HEK293 (cell line): ENCODE data around the gene CLSTN1.

Experiments used
- CTCF ChIA-PET: fragments of 350-600 bp; formaldehyde crosslinking; extraction: SDS; loops from one replicate; lab custom pipeline; 2021; ENCODE audit warnings: antibody characterized with exemption; lab: Yijun Ruan, JAX
- POLR2A ChIA-PET: fragments of 300-600 bp; formaldehyde crosslinking; extraction: SDS; loops from one replicate; lab custom pipeline; 2020; ENCODE audit warnings: antibody characterized with exemption, inconsistent platforms; lab: Yijun Ruan, JAX
- H3K27ac ChIP-seq: fragments of 200-500 bp; sonication (Bioruptor generic); 2 replicates; pipeline ENCODE4 v1.5.1; 2014; ENCODE audit warnings: low read depth, low read length, control low read depth, inconsistent platforms; ENCODE audit errors: extremely low read depth
- H3K36me3 ChIP-seq, 2 experiments: fragments of 200-500 bp in 1 of 2; sonication (Bioruptor generic) in 1 of 2; 1 replicate in 1 of 2; 2 replicates in 1 of 2; pipeline ENCODE4 v1.5.1; 2014 to 2017; ENCODE audit warnings: inconsistent platforms in 2 of 2, low read length in 2 of 2; ENCODE audit not compliant: control insufficient read depth in 2 of 2, insufficient read depth in 1 of 2
- H3K4me1 ChIP-seq: fragments of 200-500 bp; sonication (Bioruptor generic); 2 replicates; pipeline ENCODE4 v1.5.1; 2014; ENCODE audit warnings: mild to moderate bottlenecking, low read length, inconsistent platforms; ENCODE audit not compliant: control insufficient read depth, insufficient read depth
- H3K4me3 ChIP-seq: 2 replicates; pipeline ENCODE4 v1.5.1; 2011; ENCODE audit warnings: low read depth, mild to moderate bottlenecking, control low read depth, low read length, moderate library complexity
- H3K9me3 ChIP-seq: fragments of 200-500 bp; sonication (Bioruptor generic); 2 replicates; pipeline ENCODE4 v1.5.1; 2014; ENCODE audit warnings: low read depth, low read length, inconsistent platforms; ENCODE audit not compliant: control insufficient read depth, insufficient read depth
- FEZF1 ChIP-seq: fragments of 450-650 bp; formaldehyde crosslinking; IDR thresholded peaks from 2 replicates; pipeline ENCODE4 v1.5.1; 2016; ENCODE audit warnings: missing biosample characterization, missing genetic modification characterization
- KLF1 ChIP-seq: fragments of 450-650 bp; formaldehyde crosslinking; IDR thresholded peaks from 2 replicates; pipeline ENCODE4 v1.5.1; 2016; ENCODE audit warnings: missing biosample characterization, missing genetic modification characterization
- KLF7 ChIP-seq: fragments of 450-650 bp; formaldehyde crosslinking; IDR thresholded peaks from 2 replicates; pipeline ENCODE4 v1.5.1; 2016; ENCODE audit warnings: missing biosample characterization, missing genetic modification characterization, borderline replicate concordance
- REPIN1 ChIP-seq: fragments of 450-650 bp; formaldehyde crosslinking; IDR thresholded peaks from 2 replicates; pipeline ENCODE4 v1.5.1; 2017; ENCODE audit warnings: missing biosample characterization, missing genetic modification characterization, low read depth
- ZBTB17 ChIP-seq: fragments of 450-650 bp; formaldehyde crosslinking; IDR thresholded peaks from 2 replicates; pipeline ENCODE4 v1.5.1; 2016; ENCODE audit warnings: missing biosample characterization, missing genetic modification characterization
- ZBTB21 ChIP-seq: fragments of 450-650 bp; formaldehyde crosslinking; IDR thresholded peaks from 2 replicates; pipeline ENCODE4 v1.5.1; 2017; ENCODE audit warnings: missing biosample characterization, missing genetic modification characterization
- ZBTB7A ChIP-seq: fragments of 450-650 bp; formaldehyde crosslinking; IDR thresholded peaks from 2 replicates; pipeline ENCODE4 v1.5.1; 2016; ENCODE audit warnings: low read depth, missing biosample characterization, missing genetic modification characterization
- ZFP69B ChIP-seq: fragments of 450-650 bp; formaldehyde crosslinking; IDR thresholded peaks from 2 replicates; pipeline ENCODE4 v1.5.1; 2016; ENCODE audit warnings: missing biosample characterization, missing genetic modification characterization
- ZNF121 ChIP-seq: fragments of 450-650 bp; formaldehyde crosslinking; IDR thresholded peaks from 2 replicates; pipeline ENCODE4 v1.5.1; 2016; ENCODE audit warnings: missing biosample characterization, missing genetic modification characterization
- ZNF138 ChIP-seq: fragments of 450-650 bp; formaldehyde crosslinking; IDR thresholded peaks from 2 replicates; pipeline ENCODE4 v1.5.1; 2016; ENCODE audit warnings: missing biosample characterization, missing genetic modification characterization, borderline replicate concordance
- ZNF146 ChIP-seq: fragments of 450-650 bp; formaldehyde crosslinking; IDR thresholded peaks from 2 replicates; pipeline ENCODE4 v1.5.1; 2016; ENCODE audit warnings: missing biosample characterization, missing genetic modification characterization
- ZNF155 ChIP-seq: fragments of 450-650 bp; formaldehyde crosslinking; IDR thresholded peaks from 2 replicates; pipeline ENCODE4 v1.5.1; 2016; ENCODE audit warnings: missing biosample characterization, missing genetic modification characterization
- ZNF404 ChIP-seq: fragments of 450-650 bp; formaldehyde crosslinking; IDR thresholded peaks from 2 replicates; pipeline ENCODE4 v1.5.1; 2017; ENCODE audit warnings: missing biosample characterization, missing genetic modification characterization
- ZNF501 ChIP-seq: fragments of 450-650 bp; formaldehyde crosslinking; IDR thresholded peaks from 2 replicates; pipeline ENCODE4 v1.5.1; 2016; ENCODE audit warnings: missing biosample characterization, missing genetic modification characterization
- ZNF623 ChIP-seq: fragments of 450-650 bp; formaldehyde crosslinking; IDR thresholded peaks from 2 replicates; pipeline ENCODE4 v1.5.1; 2016; ENCODE audit warnings: missing biosample characterization, missing genetic modification characterization
- ZNF670 ChIP-seq: fragments of 450-650 bp; formaldehyde crosslinking; IDR thresholded peaks from 2 replicates; pipeline ENCODE4 v1.5.1; 2016; ENCODE audit warnings: missing biosample characterization, missing genetic modification characterization, low read depth
- ZSCAN30 ChIP-seq: fragments of 450-650 bp; IDR thresholded peaks from 2 replicates; pipeline ENCODE4 v1.5.1; 2018; ENCODE audit warnings: missing biosample characterization, mild to moderate bottlenecking, missing genetic modification characterization, moderate library complexity
- TF ChIP-seq, protein P1 (sequence below): fragments of 450-650 bp; IDR thresholded peaks from 2 replicates; pipeline ENCODE4 v1.5.1; 2018; ENCODE audit warnings: missing biosample characterization, missing genetic modification characterization
- TF ChIP-seq, protein P2 (sequence below): fragments of 450-650 bp; formaldehyde crosslinking; IDR thresholded peaks from 2 replicates; pipeline ENCODE4 v1.5.1; 2016; ENCODE audit warnings: missing biosample characterization, missing genetic modification characterization, low read depth
- TF ChIP-seq, protein P3 (sequence below): fragments of 450-650 bp; IDR thresholded peaks from 2 replicates; pipeline ENCODE4 v1.5.1; 2018; ENCODE audit warnings: missing biosample characterization, mild to moderate bottlenecking, missing genetic modification characterization
- TF ChIP-seq, protein P4 (sequence below): fragments of 450-650 bp; formaldehyde crosslinking; IDR thresholded peaks from 2 replicates; pipeline ENCODE4 v1.5.1; 2016; ENCODE audit warnings: missing biosample characterization, missing genetic modification characterization

CLSTN1 gene

DNA sequence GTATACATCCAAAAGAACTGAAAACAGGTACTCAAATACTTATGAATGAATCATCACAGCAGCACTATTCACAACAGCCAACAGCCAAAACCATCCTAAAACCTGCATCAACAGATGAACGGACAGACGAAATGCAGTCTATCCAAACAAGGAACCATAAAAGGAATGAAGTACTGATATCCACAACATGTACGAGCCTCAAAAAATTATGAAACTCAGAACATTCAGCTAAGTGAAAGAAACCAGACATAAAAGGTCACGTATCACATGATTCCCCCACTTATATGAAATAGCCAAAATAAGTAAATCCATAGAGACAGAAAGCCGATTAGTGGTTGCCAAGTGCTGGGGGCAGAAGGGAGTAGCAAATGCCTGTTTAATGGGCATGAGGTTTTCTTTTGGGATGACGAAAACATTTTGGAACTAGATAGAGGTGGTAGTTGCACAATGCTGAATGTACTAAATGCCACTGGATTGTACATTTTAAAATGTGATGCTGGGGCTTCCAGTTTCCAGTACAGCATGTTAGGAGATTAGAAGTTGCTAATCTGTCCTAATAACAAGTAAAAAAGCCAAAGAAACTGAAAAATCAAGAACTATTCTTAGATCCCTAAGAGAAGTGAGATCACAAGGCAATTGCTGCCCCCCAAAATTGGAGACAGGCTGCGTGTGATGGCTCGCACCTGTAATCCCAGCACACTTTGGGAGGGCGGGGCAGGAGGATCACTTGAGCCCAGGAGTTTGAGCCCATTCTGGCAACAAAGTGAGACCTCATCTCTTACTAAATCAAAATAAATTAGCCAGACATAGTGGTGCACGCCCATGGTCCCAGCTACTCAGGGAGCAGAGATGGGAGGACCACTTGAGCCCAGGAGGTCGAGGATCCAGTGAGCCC is 25.3 kb downstream of the CLSTN1 start (continued):
- TF ChIP-seq KLF1 (tag by site-specific recombination), result peak; percentile 27; the same call in 1 of the 2 replicates
- TF ChIP-seq, protein P1, sequence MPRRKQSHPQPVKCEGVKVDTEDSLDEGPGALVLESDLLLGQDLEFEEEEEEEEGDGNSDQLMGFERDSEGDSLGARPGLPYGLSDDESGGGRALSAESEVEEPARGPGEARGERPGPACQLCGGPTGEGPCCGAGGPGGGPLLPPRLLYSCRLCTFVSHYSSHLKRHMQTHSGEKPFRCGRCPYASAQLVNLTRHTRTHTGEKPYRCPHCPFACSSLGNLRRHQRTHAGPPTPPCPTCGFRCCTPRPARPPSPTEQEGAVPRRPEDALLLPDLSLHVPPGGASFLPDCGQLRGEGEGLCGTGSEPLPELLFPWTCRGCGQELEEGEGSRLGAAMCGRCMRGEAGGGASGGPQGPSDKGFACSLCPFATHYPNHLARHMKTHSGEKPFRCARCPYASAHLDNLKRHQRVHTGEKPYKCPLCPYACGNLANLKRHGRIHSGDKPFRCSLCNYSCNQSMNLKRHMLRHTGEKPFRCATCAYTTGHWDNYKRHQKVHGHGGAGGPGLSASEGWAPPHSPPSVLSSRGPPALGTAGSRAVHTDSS (tag by site-specific recombination), result no peak
- TF ChIP-seq ZBTB7A, result no peak
- no peak for TF ChIP-seq ZNF670 (tag by site-specific recombination)
- TF ChIP-seq KLF7 (tag by site-specific recombination), result no peak
- TF ChIP-seq ZNF155 (tag by site-specific recombination), result no peak
- no peak for TF ChIP-seq REPIN1 (tag by site-specific recombination)
- no peak for TF ChIP-seq ZSCAN30 (tag by site-specific recombination)

DNA sequence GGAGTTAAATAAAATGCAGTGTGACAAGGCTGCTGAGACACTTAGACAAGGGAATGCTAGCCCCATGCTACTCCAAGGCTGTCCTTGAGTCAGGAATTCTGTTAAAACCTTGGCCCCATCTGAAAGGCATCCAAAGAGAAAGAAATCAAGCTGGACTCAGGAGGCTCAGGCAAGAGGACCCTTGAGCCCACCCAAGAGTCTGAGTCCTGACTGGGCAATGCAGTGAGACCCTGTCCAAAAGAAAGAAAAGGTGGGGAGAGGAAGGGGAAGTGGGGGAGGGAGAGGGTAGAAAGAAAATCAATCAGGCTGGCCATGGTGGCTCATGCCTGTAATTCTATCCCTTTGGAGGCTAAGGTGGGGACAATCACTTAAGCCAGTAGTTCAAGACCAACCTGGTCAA is 26.7 kb downstream of the CLSTN1 start:
- TF ChIP-seq ZNF623 (tag by site-specific recombination) (no peak), ZNF121 (tag by site-specific recombination) (peak; percentile 98)
- Histone ChIP-seq H3K9me3 (no peaks in the 10 kb centered on the region), H3K27ac (no peak overlapping the region), H3K4me3 (no peak overlapping the region), H3K4me1 (peaks cover 16% of the 10 kb centered on the region), H3K36me3 (no peaks in the 10 kb centered on the region)
- POLR2A ChIA-PET, result no interaction called here
- CTCF ChIA-PET, result interaction anchor here (0.5 to 1.8 kb wide), 3 partner anchors 13 to 75 kb away, joined by 3 to 10 read pairs (median 5); no protein-coding TSS in a partner anchor

DNA sequence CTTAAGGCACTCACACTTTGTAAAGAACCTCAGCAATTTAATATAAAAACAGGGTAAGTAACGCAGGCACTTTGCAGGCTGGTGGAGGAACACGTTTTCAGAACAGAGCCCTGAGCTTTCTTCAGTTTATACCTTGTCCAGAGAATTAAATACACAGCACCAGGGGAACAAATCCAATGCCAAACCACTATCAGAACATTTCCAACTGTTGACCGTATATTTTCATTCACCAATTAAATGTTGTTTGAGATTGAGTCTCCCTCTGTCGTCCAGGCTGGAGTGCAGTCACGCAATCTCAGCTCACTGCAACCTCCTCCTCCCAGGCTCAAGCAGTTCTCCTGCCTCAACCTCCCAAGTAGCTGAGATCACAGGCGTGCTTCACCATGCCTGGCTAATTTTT is 29.7 kb downstream of the CLSTN1 start:
- POLR2A ChIA-PET, result interaction anchor here (0.6 kb wide), 1 partner anchor 15 kb away, joined by 4 read pairs; no protein-coding TSS in a partner anchor
- no peaks in the 10 kb centered on the region for H3K9me3 ChIP-seq
- H3K36me3 ChIP-seq, result no peaks in the 10 kb centered on the region
- TF ChIP-seq FEZF1 (tag by site-specific recombination) (no peak), ZNF138 (tag by site-specific recombination) (no peak), ZNF501 (tag by site-specific recombination) (no peak), ZNF404 (tag by site-specific recombination) (no peak), ZFP69B (tag by site-specific recombination) (no peak), ZBTB21 (tag by site-specific recombination) (no peak), ZNF146 (tag by site-specific recombination) (no peak), ZBTB17 (tag by site-specific recombination) (no peak)
- TF ChIP-seq, protein P2, sequence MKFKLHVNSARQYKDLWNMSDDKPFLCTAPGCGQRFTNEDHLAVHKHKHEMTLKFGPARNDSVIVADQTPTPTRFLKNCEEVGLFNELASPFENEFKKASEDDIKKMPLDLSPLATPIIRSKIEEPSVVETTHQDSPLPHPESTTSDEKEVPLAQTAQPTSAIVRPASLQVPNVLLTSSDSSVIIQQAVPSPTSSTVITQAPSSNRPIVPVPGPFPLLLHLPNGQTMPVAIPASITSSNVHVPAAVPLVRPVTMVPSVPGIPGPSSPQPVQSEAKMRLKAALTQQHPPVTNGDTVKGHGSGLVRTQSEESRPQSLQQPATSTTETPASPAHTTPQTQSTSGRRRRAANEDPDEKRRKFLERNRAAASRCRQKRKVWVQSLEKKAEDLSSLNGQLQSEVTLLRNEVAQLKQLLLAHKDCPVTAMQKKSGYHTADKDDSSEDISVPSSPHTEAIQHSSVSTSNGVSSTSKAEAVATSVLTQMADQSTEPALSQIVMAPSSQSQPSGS, result no peak
- TF ChIP-seq, protein P3, sequence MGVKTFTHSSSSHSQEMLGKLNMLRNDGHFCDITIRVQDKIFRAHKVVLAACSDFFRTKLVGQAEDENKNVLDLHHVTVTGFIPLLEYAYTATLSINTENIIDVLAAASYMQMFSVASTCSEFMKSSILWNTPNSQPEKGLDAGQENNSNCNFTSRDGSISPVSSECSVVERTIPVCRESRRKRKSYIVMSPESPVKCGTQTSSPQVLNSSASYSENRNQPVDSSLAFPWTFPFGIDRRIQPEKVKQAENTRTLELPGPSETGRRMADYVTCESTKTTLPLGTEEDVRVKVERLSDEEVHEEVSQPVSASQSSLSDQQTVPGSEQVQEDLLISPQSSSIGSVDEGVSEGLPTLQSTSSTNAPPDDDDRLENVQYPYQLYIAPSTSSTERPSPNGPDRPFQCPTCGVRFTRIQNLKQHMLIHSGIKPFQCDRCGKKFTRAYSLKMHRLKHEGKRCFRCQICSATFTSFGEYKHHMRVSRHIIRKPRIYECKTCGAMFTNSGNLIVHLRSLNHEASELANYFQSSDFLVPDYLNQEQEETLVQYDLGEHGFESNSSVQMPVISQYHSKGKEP, result no peak
- TF ChIP-seq, protein P4, sequence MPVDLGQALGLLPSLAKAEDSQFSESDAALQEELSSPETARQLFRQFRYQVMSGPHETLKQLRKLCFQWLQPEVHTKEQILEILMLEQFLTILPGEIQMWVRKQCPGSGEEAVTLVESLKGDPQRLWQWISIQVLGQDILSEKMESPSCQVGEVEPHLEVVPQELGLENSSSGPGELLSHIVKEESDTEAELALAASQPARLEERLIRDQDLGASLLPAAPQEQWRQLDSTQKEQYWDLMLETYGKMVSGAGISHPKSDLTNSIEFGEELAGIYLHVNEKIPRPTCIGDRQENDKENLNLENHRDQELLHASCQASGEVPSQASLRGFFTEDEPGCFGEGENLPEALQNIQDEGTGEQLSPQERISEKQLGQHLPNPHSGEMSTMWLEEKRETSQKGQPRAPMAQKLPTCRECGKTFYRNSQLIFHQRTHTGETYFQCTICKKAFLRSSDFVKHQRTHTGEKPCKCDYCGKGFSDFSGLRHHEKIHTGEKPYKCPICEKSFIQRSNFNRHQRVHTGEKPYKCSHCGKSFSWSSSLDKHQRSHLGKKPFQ (tag by site-specific recombination), result no peak
- CTCF ChIA-PET, result interaction anchor here (0.9 to 2.4 kb wide), 4 partner anchors 9 to 69 kb away, joined by 4 to 14 read pairs (median 6); no protein-coding TSS in a partner anchor
- H3K27ac ChIP-seq, result no peak overlapping the region
- H3K4me3 ChIP-seq, result no peak overlapping the region
- peaks cover 17% of the 10 kb centered on the region for H3K4me1 ChIP-seq
